SK-N-SH (cell line): ENCODE measurements around the gene SEMA3B.

Experiments used
- TF ChIP-seq, protein P1 (sequence below): fragments of 150-350 bp; IDR thresholded peaks from 2 replicates; pipeline ENCODE4 v1.6.1; 2017; ENCODE audit warnings: antibody characterized with exemption, low read length, low read depth, borderline replicate concordance
- TF ChIP-seq, protein P2 (sequence below): fragments of 200-600 bp; sonication (generic); IDR thresholded peaks from 2 replicates; pipeline ENCODE4 v1.6.1; 2017; ENCODE audit warnings: antibody characterized with exemption, mild to moderate bottlenecking, moderate library complexity

DNA sequence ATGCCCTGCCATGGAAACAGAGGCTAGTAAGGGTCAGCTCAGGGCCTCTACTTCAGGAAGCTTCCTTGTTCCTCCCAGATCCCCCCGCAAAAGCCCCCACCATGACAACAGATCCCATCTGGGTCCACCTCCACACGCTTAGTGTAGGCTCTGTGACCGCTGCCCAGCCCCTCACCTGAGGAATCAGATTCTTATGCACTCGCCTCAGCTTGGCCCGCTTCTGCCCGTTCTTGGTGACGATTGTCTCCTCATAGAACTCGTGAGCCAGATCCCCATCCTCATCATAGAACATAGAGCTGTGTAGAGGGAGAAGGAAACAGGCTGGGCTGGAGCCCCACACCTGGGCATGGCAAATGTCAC is 57.2 kb downstream of the SEMA3B start:
- TF ChIP-seq, protein P1, sequence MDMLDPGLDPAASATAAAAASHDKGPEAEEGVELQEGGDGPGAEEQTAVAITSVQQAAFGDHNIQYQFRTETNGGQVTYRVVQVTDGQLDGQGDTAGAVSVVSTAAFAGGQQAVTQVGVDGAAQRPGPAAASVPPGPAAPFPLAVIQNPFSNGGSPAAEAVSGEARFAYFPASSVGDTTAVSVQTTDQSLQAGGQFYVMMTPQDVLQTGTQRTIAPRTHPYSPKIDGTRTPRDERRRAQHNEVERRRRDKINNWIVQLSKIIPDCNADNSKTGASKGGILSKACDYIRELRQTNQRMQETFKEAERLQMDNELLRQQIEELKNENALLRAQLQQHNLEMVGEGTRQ: no peak
- TF ChIP-seq, protein P2, sequence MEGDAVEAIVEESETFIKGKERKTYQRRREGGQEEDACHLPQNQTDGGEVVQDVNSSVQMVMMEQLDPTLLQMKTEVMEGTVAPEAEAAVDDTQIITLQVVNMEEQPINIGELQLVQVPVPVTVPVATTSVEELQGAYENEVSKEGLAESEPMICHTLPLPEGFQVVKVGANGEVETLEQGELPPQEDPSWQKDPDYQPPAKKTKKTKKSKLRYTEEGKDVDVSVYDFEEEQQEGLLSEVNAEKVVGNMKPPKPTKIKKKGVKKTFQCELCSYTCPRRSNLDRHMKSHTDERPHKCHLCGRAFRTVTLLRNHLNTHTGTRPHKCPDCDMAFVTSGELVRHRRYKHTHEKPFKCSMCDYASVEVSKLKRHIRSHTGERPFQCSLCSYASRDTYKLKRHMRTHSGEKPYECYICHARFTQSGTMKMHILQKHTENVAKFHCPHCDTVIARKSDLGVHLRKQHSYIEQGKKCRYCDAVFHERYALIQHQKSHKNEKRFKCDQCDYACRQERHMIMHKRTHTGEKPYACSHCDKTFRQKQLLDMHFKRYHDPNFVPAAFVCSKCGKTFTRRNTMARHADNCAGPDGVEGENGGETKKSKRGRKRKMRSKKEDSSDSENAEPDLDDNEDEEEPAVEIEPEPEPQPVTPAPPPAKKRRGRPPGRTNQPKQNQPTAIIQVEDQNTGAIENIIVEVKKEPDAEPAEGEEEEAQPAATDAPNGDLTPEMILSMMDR: no peak
